Peyer's patch (tissue), 4 donors: Measurements from ENCODE around the gene BCAS3.

Experiments used
- POLR2A ChIP-seq, 2 donors: fragments of 450-650 bp; IDR thresholded peaks; one replicate each; pipeline ENCODE4 v1.5.1; 2017; ENCODE audit warnings: antibody characterized with exemption in 2 of 2, mild to moderate bottlenecking in 2 of 2, moderate library complexity in 2 of 2
- TF ChIP-seq, protein P1 (sequence below), 6 experiments: fragments of 450-650 bp in 4 of 6; fragments of 200-600 bp in 2 of 6; sonication (generic) in 1 of 6; IDR thresholded peaks; one replicate each; pipeline ENCODE4 v1.5.1; 2017 to 2019; ENCODE audit warnings: antibody characterized with exemption in 6 of 6, mild to moderate bottlenecking in 3 of 6, moderate library complexity in 1 of 6

DNA sequence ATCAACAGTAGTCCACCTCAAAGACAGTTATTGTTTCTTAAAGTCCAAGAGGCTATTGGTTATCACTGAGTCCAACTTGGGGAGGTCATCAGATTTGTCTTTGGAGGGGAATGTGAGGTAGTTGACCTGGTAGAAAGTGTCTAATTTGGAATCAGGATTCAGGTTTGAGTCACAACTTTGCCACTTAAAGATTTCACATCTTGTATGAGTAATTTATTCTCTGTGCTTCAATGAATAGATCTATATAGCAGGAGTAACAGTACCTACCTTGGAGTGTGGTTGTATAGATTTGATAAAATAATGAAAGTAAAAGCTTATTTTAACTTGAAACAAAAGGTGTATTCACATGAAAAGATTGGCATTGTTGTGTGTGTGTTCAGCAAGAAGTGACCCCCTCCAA is 602.7 kb downstream of the BCAS3 start:
- TF ChIP-seq, protein P1, sequence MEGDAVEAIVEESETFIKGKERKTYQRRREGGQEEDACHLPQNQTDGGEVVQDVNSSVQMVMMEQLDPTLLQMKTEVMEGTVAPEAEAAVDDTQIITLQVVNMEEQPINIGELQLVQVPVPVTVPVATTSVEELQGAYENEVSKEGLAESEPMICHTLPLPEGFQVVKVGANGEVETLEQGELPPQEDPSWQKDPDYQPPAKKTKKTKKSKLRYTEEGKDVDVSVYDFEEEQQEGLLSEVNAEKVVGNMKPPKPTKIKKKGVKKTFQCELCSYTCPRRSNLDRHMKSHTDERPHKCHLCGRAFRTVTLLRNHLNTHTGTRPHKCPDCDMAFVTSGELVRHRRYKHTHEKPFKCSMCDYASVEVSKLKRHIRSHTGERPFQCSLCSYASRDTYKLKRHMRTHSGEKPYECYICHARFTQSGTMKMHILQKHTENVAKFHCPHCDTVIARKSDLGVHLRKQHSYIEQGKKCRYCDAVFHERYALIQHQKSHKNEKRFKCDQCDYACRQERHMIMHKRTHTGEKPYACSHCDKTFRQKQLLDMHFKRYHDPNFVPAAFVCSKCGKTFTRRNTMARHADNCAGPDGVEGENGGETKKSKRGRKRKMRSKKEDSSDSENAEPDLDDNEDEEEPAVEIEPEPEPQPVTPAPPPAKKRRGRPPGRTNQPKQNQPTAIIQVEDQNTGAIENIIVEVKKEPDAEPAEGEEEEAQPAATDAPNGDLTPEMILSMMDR (IDR thresholded peaks at IDR 0.05), result no peak
- TF ChIP-seq POLR2A (IDR thresholded peaks at IDR 0.05), result no peak
